Cerebellar nuclear complex (tissue), 1 donor: Measurements from ENCODE around the gene TNS3.

Source experiments
- DNase-seq, 2 experiments: peaks; one replicate each; lab custom pipeline; 2025; lab: John Stamatoyannopoulos, UW

The TNS3 gene

GRCh38 chr7:47485640-47486435 lies 96.1 kb downstream of the TNS3 start:
- no peak for DNase-seq

GRCh38 chr7:47484923-47485639 lies 96.8 kb downstream of the TNS3 start:
- no peak for DNase-seq

DNA sequence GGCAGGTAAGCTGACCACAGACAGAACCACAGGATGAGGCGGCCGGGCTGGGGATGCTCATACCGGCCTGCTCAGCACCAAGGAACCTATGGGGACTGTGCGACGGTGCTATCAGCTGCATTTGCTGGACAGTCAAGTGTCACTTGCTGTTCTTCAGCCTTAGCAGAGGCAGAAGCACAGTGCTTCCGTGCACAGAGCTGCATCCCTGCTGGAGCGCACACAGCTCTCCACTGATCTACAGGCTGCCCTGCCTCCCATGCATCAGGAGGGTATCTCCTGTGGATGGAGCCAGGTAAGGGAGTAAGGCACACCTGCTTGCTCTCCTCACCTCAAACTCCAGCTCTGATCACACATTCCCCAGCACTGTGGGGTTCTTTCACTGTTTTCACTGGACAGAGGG lies 97.5 kb downstream of the TNS3 start:
- no peak for DNase-seq

DNA sequence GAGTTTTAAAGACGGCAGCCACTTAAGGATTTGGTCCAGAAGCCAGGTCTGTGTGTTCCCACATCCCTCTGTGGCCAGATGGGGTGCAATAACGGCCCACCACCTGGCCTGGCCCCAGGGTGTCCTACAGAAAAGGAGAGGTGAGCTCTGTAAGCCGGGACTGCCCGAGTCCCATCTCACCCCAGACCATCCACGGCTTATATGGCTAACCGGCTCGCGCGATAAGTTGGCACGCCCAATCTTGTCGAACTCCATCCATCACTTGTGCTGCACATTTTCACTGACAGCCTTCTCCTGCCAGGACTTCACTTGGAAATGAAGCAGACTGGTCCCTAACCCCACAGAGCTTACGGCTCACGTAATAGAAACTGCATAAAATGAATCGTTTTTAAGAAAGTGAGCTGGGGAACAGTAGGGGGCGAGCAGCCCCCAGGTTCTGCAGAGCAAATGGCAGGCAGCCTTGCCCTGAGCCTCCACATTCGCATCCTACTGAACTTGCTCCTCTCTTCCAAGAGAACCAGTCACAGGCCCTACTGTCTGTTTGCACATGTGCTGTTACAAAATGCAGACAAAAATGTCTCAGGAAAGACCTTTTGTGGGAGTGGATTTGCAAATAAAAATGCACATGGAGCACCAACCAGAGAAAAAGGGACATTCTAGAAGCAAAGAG lies 98.2 kb downstream of the TNS3 start:
- no peak for DNase-seq

GRCh38 chr7:47482013-47482875 lies 99.7 kb downstream of the TNS3 start:
- DNase-seq: no peak

DNA sequence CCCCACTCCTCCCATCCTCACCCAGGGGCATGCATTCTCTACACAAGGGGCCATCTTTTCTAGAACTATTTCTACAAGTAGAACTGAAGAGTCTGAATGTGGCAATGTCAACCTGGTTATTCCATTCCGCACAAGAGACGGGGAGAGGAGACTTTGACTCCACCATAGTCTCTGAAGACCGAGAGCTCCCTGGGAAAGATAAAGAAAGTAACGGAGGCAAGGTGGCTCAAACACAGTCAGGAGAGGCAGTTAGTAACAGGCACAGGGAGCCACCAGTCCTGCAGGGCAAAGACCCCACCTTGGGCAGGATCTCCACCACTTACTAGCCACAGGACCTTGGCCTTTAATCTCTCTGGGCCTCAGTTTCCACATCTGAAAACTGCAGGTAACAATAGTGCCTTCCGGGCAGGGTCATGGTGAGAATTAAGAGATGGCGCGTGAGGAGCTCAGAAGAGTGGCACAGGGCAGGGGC lies 100.3 kb downstream of the TNS3 start:
- DNase-seq: no peak

DNA sequence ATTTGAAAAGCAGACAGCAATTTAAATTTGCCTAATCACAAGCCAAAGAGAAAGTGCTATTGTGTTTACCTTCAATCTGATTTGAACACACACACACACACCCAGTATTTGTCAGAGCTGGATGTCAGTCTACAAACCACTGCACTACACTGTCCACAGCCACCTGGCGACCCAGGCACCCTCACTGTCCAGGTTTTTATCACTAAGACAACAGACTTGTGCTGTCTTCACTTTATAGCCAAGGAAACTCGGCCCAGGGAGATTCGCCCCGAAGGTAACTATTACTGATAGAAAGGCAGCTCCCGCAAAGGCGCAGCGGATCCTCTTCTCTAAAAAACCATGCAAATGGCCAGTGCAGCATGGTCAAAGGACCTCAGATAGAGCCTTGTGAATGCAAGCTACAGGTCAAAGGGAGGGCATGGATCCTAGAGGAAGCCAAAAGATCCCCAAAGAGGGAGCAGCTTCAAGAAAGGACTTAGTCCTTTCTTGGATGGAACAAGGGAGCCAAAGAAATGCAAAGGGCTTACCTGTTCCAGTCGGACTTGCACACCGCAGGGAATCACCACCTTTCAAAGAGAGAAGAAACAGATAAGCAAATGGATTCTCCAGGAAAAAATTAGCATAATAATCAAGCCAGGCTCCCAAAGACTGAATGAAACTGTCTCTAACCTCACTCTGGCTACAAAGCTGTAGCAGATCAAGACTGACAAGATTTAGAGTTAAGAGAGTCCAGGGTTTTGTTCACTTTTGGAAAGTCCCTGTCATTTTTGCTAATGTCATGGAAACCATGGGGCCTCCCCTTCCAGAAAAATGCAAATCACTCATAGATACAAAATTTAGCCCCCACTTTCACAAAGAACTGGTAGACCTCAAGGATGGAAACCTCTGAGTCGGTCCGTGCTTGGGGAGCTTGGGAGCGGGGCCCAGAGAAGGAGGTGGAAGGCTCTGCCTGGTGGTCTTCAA lies 101.1 kb downstream of the TNS3 start:
- no peak for DNase-seq

DNA sequence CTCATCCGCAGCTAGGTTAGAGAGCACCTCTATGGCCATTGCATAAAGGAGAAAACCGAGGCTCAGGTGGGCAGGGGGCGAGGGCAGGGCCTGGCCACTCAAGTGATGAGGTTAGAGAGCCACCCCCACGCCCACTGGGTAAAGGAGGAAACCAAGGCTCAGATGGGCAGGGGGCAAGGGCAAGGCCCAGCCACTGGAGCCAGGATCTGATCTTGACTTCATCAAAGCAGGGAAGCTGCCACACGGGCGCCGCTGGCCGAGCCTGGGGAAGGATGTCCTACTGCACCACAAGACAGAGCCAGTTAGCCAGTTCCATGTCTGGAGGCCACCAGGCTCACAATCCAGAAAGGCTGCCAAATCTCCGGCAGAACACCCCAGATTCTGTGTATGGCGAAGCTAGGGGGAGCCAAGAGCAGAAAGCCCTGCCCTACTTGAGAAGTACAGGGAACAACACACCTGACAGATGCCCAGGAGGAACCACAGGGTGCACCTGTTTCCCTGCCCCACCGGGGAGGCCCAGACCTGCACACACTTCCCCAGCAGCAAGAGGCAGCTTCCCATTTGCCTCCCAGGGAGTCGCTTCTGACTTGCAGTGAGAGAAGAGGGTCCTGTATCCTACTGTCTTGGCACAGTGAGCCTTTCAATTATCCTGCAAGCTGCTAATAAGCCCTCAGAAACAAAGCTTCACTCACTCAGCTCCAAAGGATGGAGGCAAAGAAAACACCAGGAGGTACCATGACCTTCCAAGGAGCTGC lies 101.9 kb downstream of the TNS3 start:
- DNase-seq: no peak

GRCh38 chr7:47478926-47479711 lies 102.8 kb downstream of the TNS3 start:
- DNase-seq: no peak

GRCh38 chr7:47478017-47478344 lies 103.9 kb downstream of the TNS3 start:
- no peak for DNase-seq

DNA sequence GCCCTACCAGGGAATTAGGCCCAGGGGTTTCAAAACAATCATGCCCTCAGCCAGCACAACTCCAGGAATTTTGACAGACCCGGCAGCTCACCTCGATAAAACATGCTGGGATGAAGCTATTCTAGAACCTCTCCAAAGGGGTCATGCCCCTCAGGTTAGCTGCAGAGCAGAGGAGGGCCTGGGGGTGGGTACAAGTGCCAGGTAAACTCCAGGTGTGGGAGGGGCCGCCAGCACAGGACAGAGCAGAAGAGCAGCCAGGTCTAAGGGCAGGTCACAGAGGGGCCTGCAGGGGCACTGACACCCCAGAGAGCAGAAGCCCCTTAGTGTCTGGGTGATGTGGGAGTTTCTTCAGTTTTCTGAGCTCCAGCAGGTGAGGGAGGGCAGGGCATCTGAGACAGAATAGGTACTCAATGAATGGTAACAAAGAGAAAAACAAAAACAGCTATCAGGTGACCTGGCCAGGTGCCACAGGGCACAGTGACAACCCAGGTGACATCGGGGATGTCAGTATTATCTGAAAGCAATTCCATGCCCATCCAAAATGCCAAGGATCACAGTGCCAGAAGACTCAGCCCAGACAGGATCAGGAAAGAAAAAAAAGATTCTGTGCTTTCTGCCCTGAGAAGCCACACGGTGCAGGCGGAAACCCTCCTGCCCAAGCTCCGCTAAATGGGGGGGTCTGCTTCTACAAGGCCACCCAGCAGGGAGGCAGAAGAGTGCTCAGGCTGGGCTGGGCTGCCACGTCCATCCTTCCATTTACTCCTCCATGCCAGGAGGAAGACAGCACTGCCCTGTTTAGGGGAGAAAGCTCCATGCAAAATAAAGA lies 104.5 kb downstream of the TNS3 start:
- no peak for DNase-seq

DNA sequence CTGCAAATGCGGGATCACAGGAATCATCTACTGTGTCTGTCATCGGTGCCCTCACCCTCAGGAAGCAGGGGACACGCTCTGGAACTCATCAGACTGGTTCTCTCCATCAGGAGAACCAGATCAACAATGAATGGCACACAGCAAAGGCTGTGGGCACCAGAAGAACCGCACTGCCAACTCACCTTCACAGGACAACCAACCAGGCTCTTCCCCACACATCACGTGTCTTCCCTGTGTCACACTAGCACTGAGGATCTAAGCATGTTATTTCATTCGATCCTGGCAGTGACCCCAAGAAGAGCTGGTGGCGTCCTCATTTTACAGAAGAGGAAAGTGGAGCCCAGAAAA lies 106.1 kb downstream of the TNS3 start:
- DNase-seq: no peak

DNA sequence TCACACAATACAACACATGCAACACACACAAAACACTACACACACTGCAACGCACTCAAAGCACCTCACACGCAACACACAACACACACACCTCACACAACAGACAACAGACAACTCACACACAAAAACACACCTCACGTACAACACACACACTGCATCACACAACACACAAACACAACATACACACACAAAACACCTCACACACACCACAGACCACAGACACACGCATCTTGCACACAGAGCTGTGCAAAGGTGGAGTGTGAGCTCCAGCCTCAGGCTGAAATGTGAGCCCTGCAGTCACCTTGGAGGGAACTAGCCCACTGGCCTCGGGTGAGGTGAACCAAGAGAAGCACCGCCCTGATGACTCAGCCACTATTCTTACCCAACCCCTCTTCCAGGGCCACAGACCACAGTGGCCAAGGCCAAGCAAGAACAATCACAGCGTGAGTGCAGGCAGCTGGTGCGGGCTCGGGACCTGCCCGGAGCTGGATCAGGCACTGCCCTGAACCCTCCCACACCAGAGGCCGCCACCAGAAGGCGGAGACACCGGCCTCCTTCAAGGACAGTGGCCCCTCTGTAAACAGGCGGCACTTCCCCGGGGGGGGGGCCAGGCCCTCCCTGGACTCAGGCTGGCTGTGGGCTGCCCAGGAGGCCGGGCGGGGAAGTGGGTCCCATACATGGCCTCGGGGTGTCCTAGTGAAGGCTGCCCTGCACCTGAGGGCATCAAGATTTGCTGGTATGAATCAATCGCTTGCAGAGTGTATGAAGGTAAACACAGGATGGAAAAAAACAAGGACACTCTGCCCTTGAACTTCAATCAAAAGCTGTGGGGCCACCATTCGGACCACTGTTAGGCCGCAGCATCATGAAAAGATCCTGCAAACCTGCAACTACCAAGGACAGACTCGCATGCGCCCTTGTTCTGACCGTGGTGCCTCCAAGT lies 106.7 kb downstream of the TNS3 start:
- DNase-seq: no peak

GRCh38 chr7:47474211-47474936 lies 107.5 kb downstream of the TNS3 start:
- no peak for DNase-seq

- DNase-seq: no peak
Observed at GRCh38 chr7:47473499-47474210, 108.3 kb downstream of the TNS3 start.
